Measurements from ENCODE around the gene PTPRM.
A peak's percentile ranks its signal among the peaks of the same experiment; 100 is the strongest.

PTPRM gene

GRCh38 chr18:7817575-7818230 lies 250.6 kb downstream of the PTPRM start:
- no peak for TF ChIP-seq CTCF (IDR thresholded peaks at IDR 0.05; ENCODE audit: low read depth, low read length)
- no peak overlapping the region for H3K4me3 ChIP-seq (replicated peaks in 1 of 2; ENCODE audit: low read depth in 2 of 2, low read length in 2 of 2)
- DNase-seq (ENCODE audit: low read depth in 2 of 2): peak in 1 of 2 donors; percentile 33

- DNase-seq (ENCODE audit: low read depth in 2 of 2): no peak
- TF ChIP-seq CTCF (IDR thresholded peaks at IDR 0.05; ENCODE audit: low read depth, low read length): no peak
- no peak overlapping the region for H3K4me3 ChIP-seq (replicated peaks in 1 of 2; ENCODE audit: low read depth in 2 of 2, low read length in 2 of 2)
Measured at GRCh38 chr18:7821784-7822183, 254.7 kb downstream of the PTPRM start.

- TF ChIP-seq CTCF (IDR thresholded peaks at IDR 0.05; ENCODE audit: low read depth, low read length): no peak
- H3K4me3 ChIP-seq (replicated peaks in 1 of 2; ENCODE audit: low read depth in 2 of 2, low read length in 2 of 2): peak overlapping the region in 1 of 2 donors; percentile 16
- peak; percentile 31 to 32 for DNase-seq (ENCODE audit: low read depth in 2 of 2)
Measured at GRCh38 chr18:7822435-7823331, 255.6 kb downstream of the PTPRM start.

- DNase-seq (ENCODE audit: low read depth in 2 of 2): peak; percentile 32 to 60
- no peak for TF ChIP-seq CTCF (IDR thresholded peaks at IDR 0.05; ENCODE audit: low read depth, low read length)
- H3K4me3 ChIP-seq (replicated peaks in 1 of 2; ENCODE audit: low read depth in 2 of 2, low read length in 2 of 2): no peak overlapping the region
Measured at GRCh38 chr18:7824970-7825369, 257.9 kb downstream of the PTPRM start.

GRCh38 chr18:7830468-7830867 lies 263.4 kb downstream of the PTPRM start:
- H3K4me3 ChIP-seq (replicated peaks in 1 of 2; ENCODE audit: low read depth in 2 of 2, low read length in 2 of 2): no peak overlapping the region
- TF ChIP-seq CTCF (IDR thresholded peaks at IDR 0.05; ENCODE audit: low read depth, low read length): no peak
- DNase-seq (ENCODE audit: low read depth in 2 of 2): peak; percentile 6 to 30

- no peak overlapping the region for H3K4me3 ChIP-seq (replicated peaks in 1 of 2; ENCODE audit: low read depth in 2 of 2, low read length in 2 of 2)
- DNase-seq (ENCODE audit: low read depth in 2 of 2): no peak
- no peak for TF ChIP-seq CTCF (IDR thresholded peaks at IDR 0.05; ENCODE audit: low read depth, low read length)
Measured at GRCh38 chr18:7839548-7839947, 272.4 kb downstream of the PTPRM start.
